Measurements from ENCODE around the gene MCC. TPM values are rescaled to one million over a fixed set of nuclear protein-coding genes. Genes with fewer than 3 reads are reported as not detected.
A peak's percentile ranks its signal among the peaks of the same experiment; 100 is the strongest.

The MCC gene
- total RNA-seq, 1 donor from 2014 or later, result 20.6 TPM

DNA sequence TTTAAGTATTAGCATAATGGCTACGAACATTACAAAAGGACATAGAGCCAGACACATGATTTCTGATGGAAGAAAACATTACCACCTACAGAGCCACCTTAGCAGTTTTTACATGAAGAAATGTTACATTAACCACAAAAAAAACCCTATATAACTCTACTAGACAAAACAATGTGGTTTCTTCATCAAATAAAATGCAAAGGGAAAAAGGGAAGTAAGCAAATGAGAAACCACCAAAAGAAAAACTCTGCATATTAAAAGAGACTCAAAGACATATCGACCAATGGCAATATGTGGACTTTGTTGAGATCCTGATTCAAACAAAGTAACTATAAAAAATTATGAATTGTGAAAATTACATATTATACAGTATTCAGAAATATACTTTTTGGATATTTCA, 186.1 kb downstream of the MCC start:
- ATAC-seq, result no peak
- no peak for DNase-seq
- Histone ChIP-seq H3K4me1 (no peaks in the 10 kb centered on the region), H3K9me3 (no peaks in the 10 kb centered on the region), H3K4me3 (no peak overlapping the region), H3K27ac (no peak overlapping the region), H3K36me3 (no peaks in the 10 kb centered on the region), H3K27me3 (ENCODE audit: low read depth) (no peaks in the 10 kb centered on the region)
- intact Hi-C loops (cut with DNase I), result no loop called here
- TF ChIP-seq, protein P1, sequence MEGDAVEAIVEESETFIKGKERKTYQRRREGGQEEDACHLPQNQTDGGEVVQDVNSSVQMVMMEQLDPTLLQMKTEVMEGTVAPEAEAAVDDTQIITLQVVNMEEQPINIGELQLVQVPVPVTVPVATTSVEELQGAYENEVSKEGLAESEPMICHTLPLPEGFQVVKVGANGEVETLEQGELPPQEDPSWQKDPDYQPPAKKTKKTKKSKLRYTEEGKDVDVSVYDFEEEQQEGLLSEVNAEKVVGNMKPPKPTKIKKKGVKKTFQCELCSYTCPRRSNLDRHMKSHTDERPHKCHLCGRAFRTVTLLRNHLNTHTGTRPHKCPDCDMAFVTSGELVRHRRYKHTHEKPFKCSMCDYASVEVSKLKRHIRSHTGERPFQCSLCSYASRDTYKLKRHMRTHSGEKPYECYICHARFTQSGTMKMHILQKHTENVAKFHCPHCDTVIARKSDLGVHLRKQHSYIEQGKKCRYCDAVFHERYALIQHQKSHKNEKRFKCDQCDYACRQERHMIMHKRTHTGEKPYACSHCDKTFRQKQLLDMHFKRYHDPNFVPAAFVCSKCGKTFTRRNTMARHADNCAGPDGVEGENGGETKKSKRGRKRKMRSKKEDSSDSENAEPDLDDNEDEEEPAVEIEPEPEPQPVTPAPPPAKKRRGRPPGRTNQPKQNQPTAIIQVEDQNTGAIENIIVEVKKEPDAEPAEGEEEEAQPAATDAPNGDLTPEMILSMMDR (IDR thresholded peaks at IDR 0.05), result no peak

DNA sequence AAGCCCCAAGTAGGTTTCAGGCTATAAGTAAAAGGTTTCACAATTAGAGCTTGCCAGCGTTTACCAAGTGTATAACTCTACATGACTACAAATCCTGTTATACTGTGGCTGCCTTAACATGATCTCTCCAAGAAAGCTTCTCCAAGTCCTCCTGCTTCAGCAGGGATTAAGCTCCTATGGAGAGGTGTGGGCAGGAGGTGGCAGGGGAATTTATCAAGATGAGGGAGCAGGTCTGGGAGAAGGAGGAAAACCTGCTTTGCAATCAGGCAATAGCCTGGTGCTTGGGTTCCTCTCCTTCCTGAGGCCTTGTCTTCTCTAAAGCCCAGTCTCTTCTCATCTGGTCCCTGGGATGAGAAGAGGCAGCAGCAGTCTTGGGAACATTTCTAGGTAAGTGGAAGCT, 188.7 kb downstream of the MCC start:
- H3K9me3 ChIP-seq, result no peaks in the 10 kb centered on the region
- H3K27me3 ChIP-seq (ENCODE audit: low read depth), result peaks cover 8% of the 10 kb centered on the region
- intact Hi-C loops (cut with DNase I), result no loop called here

DNA sequence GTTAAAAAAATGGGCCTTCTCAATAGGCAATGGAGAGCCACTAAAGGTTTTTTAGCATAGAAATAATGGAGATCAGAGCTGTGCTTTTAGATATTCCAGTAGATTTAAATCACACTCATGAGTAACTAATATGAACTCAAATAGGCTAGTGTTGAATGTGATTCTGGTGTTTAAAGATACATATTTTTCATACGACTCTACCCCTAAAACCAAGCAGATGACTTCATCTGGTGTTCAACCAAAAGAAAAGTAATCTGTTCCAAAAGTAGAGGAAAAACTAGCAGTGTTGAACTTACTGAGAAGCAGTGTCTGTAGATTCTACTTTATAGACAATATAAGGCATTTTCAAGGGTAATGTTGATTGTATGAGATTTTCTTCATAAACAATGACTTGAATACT, 191.6 kb downstream of the MCC start:
- intact Hi-C loops (cut with DNase I), result no loop called here
- TF ChIP-seq, protein P1 (IDR thresholded peaks at IDR 0.05), result no peak

More for the DNA sequence above, 188.7 kb downstream of the MCC start:
- H3K4me3 ChIP-seq, result no peak overlapping the region
- TF ChIP-seq, protein P1 (IDR thresholded peaks at IDR 0.05), result no peak
- DNase-seq, result no peak
- ATAC-seq, result no peak
- H3K36me3 ChIP-seq, result no peaks in the 10 kb centered on the region
- H3K4me1 ChIP-seq, result peaks cover 7% of the 10 kb centered on the region
- H3K27ac ChIP-seq, result no peak overlapping the region

DNA sequence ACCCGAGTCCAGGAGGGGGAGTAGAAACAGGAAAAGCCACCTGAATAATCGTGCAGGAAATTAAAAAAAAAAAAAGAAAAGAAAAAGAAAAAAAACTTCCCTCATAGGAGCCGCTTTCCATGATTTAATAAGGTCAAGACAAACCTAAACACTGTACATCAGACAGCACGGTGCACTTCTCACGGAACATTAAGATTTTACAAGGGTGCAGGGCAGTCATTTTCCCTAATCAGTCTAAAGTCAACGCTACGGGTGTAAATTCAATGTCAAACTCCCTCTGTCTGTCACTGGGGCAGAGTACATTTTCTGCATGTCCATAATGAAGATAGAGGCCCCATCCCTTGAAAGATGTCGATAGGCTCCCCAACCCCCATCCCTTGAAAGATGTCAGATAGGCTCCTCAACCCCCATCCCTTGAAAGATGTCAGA, 193.1 kb downstream of the MCC start:
- DNase-seq (no peak), ATAC-seq (no peak)
- Histone ChIP-seq H3K4me3 (peak overlapping the region; percentile 66), H3K9me3 (no peaks in the 10 kb centered on the region), H3K27ac (no peak overlapping the region), H3K27me3 (ENCODE audit: low read depth) (peaks cover 8% of the 10 kb centered on the region), H3K36me3 (no peaks in the 10 kb centered on the region), H3K4me1 (peaks cover 12% of the 10 kb centered on the region)
- TF ChIP-seq, protein P1 (IDR thresholded peaks at IDR 0.05), result no peak
- intact Hi-C loops (cut with DNase I), result no loop called here

More for the DNA sequence above, 191.6 kb downstream of the MCC start:
- peaks cover 7% of the 10 kb centered on the region for H3K4me1 ChIP-seq
- ATAC-seq (no peak), DNase-seq (no peak)
- H3K4me3 ChIP-seq, result no peak overlapping the region
- no peaks in the 10 kb centered on the region for H3K9me3 ChIP-seq
- peaks cover 8% of the 10 kb centered on the region for H3K27me3 ChIP-seq (ENCODE audit: low read depth)
- H3K36me3 ChIP-seq, result no peaks in the 10 kb centered on the region
- H3K27ac ChIP-seq, result no peak overlapping the region

DNA sequence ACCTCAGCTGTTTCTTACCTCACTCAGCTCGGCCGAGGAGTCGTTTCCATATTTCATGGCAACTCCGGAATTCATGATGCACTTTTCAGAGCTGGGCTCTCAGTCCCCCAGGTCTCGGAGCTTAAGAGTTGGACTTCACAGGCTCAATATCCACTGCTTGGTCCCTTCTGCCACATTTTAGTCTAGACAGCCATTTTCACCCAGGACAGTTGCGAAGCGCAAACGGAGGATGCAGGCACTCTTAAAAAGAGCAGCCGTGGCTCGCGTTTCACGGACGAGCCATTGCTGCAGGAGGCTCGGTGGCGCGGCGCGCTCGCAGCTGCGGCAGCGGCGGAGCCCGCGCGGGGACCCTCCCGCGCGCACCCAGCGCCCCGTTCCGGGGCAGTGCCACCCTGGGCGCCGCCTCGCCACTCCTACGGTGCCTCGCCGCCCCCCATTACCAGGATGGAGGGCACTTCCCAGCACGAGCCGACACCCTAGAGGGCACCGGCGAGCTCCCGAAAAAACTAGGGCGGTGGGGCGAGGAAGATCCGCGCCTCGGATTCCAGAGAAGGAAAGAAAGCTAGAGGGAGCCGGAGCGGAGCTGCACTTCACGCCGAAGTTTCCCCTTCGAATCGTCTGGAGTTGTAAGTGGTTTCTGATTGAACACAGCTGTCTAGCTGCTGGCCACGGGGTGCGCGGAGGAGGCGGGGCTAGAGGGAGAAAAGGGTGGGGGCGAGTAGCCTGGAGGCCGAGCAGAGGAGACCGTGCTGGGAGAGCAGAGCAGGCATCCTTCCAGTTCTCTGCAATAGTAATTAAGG, 193.7 kb downstream of the MCC start:
- Histone ChIP-seq H3K27ac (peak overlapping the region; percentile 77), H3K9me3 (no peaks in the 10 kb centered on the region), H3K36me3 (no peaks in the 10 kb centered on the region), H3K4me3 (peak overlapping the region; percentile 66), H3K4me1 (peaks cover 12% of the 10 kb centered on the region), H3K27me3 (ENCODE audit: low read depth) (peaks cover 8% of the 10 kb centered on the region)
- peak; percentile 91 to 95 for ATAC-seq
- peak; percentile 77 for DNase-seq
- intact Hi-C loops (cut with DNase I), result no loop called here
- TF ChIP-seq, protein P1 (IDR thresholded peaks at IDR 0.05), result peak; percentile 10
